K562 (cell line): ENCODE results near the gene INMT. TPM values are rescaled to one million over a fixed set of nuclear protein-coding genes. Genes with fewer than 3 reads are reported as not detected.

Experiments used
- ATAC-seq: fragments of 200-7000 bp; cut with Tn5 transposase; 3 replicates; pipeline ENCODE4 v1.9.1; 2020; ENCODE audit warnings: moderate library complexity
- BruUV-seq: library from RNA; stranded (reverse); fragments of 400-500 nt; replicated peaks from 2 replicates; lab custom pipeline; 2021; lab: Mats Ljungman, UMichigan
- CTCF ChIA-PET: fragments of 300-600 bp; formaldehyde crosslinking; extraction: SDS; loops from one replicate; lab custom pipeline; 2021; ENCODE audit warnings: low intra/inter-chr PET ratio; lab: Yijun Ruan, JAX
- POLR2A ChIA-PET: fragments of 300-600, 350-650 bp; sonication (Branson Sonifier 250); formaldehyde crosslinking; extraction: SDS; loops from one replicate; lab custom pipeline; 2021; ENCODE audit warnings: antibody characterized with exemption, inconsistent platforms; lab: Yijun Ruan, JAX
- DNase-seq, 4 experiments: peaks; one replicate each; pipeline versions ENCODE4 v3.0.0 to v3.0.0-alpha.2; 2011 to 2018; ENCODE audit warnings: low spot score in 3 of 4, mixed read lengths in 3 of 4; ENCODE audit errors: extremely low read depth in 1 of 4
- FAIRE-seq: peaks from 2 replicates; lab custom pipeline; 2011; peaks lifted over from hg19 to GRCh38; lab: Jason Lieb, UNC
- H2AFZ ChIP-seq: 2 replicates; pipeline ENCODE4 v1.6.0; 2011; ENCODE audit warnings: low read depth, low read length, control low read depth, inconsistent platforms
- H3K27ac ChIP-seq: fragments of 200-600 bp; 3 replicates; pipeline ENCODE4 v1.8.0; 2011; ENCODE audit warnings: low read depth, mild to moderate bottlenecking, control low read depth, inconsistent platforms, low read length, moderate library complexity, mixed read lengths; ENCODE audit errors: extremely low read depth
- H3K27me3 ChIP-seq, 2 experiments: fragments of 300-600 bp in 1 of 2; 2 replicates in 1 of 2; 3 replicates in 1 of 2; pipeline versions ENCODE4 v1.6.0 to v1.8.0; 2011; ENCODE audit warnings: inconsistent platforms in 2 of 2, low read length in 2 of 2, mild to moderate bottlenecking in 1 of 2, mixed read lengths in 1 of 2, moderate library complexity in 1 of 2; ENCODE audit not compliant: control insufficient read depth in 2 of 2, insufficient read depth in 2 of 2
- H3K36me3 ChIP-seq: fragments of 300-600 bp; 3 replicates; pipeline ENCODE4 v1.8.0; 2011; ENCODE audit warnings: mild to moderate bottlenecking, low read length, inconsistent platforms; ENCODE audit not compliant: control insufficient read depth, insufficient read depth
- H3K4me1 ChIP-seq, 2 experiments: fragments of 200-600 bp in 1 of 2; replicated peaks in 1 of 2; 2 replicates in 1 of 2; 3 replicates in 1 of 2; pipeline versions ENCODE4 v1.5.1 to v1.8.0; 2011; ENCODE audit warnings: inconsistent platforms in 2 of 2, low read length in 2 of 2, mild to moderate bottlenecking in 1 of 2, mixed read lengths in 1 of 2, moderate library complexity in 1 of 2; ENCODE audit not compliant: control insufficient read depth in 2 of 2, insufficient read depth in 2 of 2
- H3K4me2 ChIP-seq: 2 replicates; pipeline ENCODE4 v1.6.1; 2011; ENCODE audit warnings: low read length, control low read depth, inconsistent platforms, mixed read lengths; ENCODE audit not compliant: insufficient read depth
- H3K4me3 ChIP-seq: fragments of 200-600 bp; sonication (generic), shearing (Covaris generic); 2 replicates; pipeline ENCODE4 v1.5.1; 2016; ENCODE audit warnings: control low read depth, inconsistent platforms
- H3K79me2 ChIP-seq: fragments of 200-600 bp; 3 replicates; pipeline ENCODE4 v1.8.0; 2011; ENCODE audit warnings: low read length, inconsistent platforms; ENCODE audit not compliant: control insufficient read depth, insufficient read depth
- H3K9ac ChIP-seq, 2 experiments: 2 replicates each; pipeline versions ENCODE4 v1.6.0 to v1.6.1; 2011; ENCODE audit warnings: low read depth in 2 of 2, low read length in 2 of 2, control low read depth in 1 of 2, inconsistent platforms in 1 of 2, mild to moderate bottlenecking in 1 of 2, mixed read lengths in 1 of 2; ENCODE audit not compliant: insufficient read depth in 1 of 2
- H3K9me1 ChIP-seq: one replicate; pipeline ENCODE4 v1.6.0; 2011; ENCODE audit warnings: inconsistent platforms, mild to moderate bottlenecking, low read length, moderate library complexity; ENCODE audit not compliant: control insufficient read depth, insufficient read depth
- H3K9me3 ChIP-seq: replicated peaks from 2 replicates; pipeline ENCODE4 v1.5.1; 2011; ENCODE audit warnings: low read depth, low read length, inconsistent platforms; ENCODE audit not compliant: control insufficient read depth, insufficient read depth
- H4K20me1 ChIP-seq: replicated peaks from 2 replicates; pipeline ENCODE4 v1.6.1; 2011; ENCODE audit warnings: low read length, inconsistent platforms, mixed read lengths; ENCODE audit not compliant: control insufficient read depth, insufficient read depth
- BRF2 ChIP-seq: IDR thresholded peaks from 3 replicates; pipeline ENCODE4 v1.6.1; 2011; ENCODE audit warnings: borderline replicate concordance, mild to moderate bottlenecking; ENCODE audit not compliant: insufficient read length, insufficient read depth
- CCNT2 ChIP-seq: IDR thresholded peaks from 2 replicates; pipeline ENCODE4 v1.6.1; 2011; ENCODE audit warnings: borderline replicate concordance, low read depth, mild to moderate bottlenecking, moderate library complexity, mixed read lengths, low read length; ENCODE audit not compliant: insufficient read length; ENCODE audit errors: extremely low read depth
- ETV6 ChIP-seq, 3 experiments: fragments of 150-350 bp in 1 of 3; sonication (generic) in 1 of 3; formaldehyde crosslinking in 1 of 3; IDR thresholded peaks; 2 replicates each; pipeline versions ENCODE4 v1.6.1 to v1.8.0; 2014 to 2022; ENCODE audit warnings: borderline replicate concordance in 2 of 3, low read depth in 2 of 3, antibody characterized with exemption in 1 of 3, low read length in 1 of 3, mild to moderate bottlenecking in 1 of 3, missing genetic modification reagents in 1 of 3
- SMAD3 ChIP-seq: fragments of 450-650 bp; formaldehyde crosslinking; conservative IDR thresholded peaks from 2 replicates; pipeline ENCODE4 v1.4.0; 2020; ENCODE audit warnings: mild to moderate bottlenecking
- ZNF431 ChIP-seq: sonication (generic); formaldehyde crosslinking; IDR thresholded peaks from 2 replicates; pipeline ENCODE4 v1.8.0; 2022; ENCODE audit warnings: mild to moderate bottlenecking, missing genetic modification reagents
- ZNF445 ChIP-seq: fragments of 250-450 bp; sonication (Bioruptor Pico); IDR thresholded peaks from 2 replicates; pipeline ENCODE4 v1.4.0; 2020; ENCODE audit warnings: low read depth, mild to moderate bottlenecking, moderate library complexity
- ZNF644 ChIP-seq: fragments of 200-800 bp; sonication (Bioruptor generic); IDR thresholded peaks from 2 replicates; pipeline ENCODE4 v1.6.1; 2016; ENCODE audit warnings: low read depth, missing genetic modification characterization, missing compliant biosample characterization
- ZSCAN32 ChIP-seq: fragments of 450-650 bp; formaldehyde crosslinking; IDR thresholded peaks from 2 replicates; pipeline ENCODE4 v1.4.0; 2020; ENCODE audit warnings: mild to moderate bottlenecking, moderate library complexity
- WGBS: fragments of 100-300 bp; shearing (Covaris generic); methylation state at CpG from one replicate; pipeline ENCODE4 v1.1.6; 2016; ENCODE audit warnings: low coverage, mixed read lengths; ENCODE audit not compliant: insufficient coverage; ENCODE audit errors: missing lambda C conversion rate; 5-methylcytosine and 5-hydroxymethylcytosine counted together
- in situ Hi-C: fragments of 300-500 bp; cut with MboI; formaldehyde crosslinking; loops from 4 replicates; pipeline ENCODE4 v1.15.0; 2018; ENCODE audit warnings: inconsistent platforms, mixed read lengths
- intact Hi-C: fragments of 100-400 bp; cut with micrococcal nuclease; formaldehyde crosslinking; loops from 2 replicates; pipeline ENCODE4 v1.14.2; 2022
- polyA plus RNA-seq, 8 experiments: library from polyadenylated mRNA; depleted of rRNA in 4 of 8; stranded (reverse) in 5 of 8; unstranded in 3 of 8; fragments of >200 nt; fragmentation: Nextera tagmentation in 2 of 8; fragmentation: Illumina TruSeq in 1 of 8; extraction: Ambion mirVana in 2 of 8; extraction: Trizol in 1 of 8; gene quantifications; 2 replicates each; pipeline versions ENCODE4 v1.2.1 to v1.2.3, GENCODE V29; 2011 to 2014; ENCODE audit warnings: inconsistent platforms in 1 of 8, missing spikeins in 1 of 8
- total RNA-seq, 7 experiments: library from RNA; depleted of rRNA in 6 of 7; stranded (reverse); fragments of >200 nt in 6 of 7; fragmentation: Illumina TruSeq in 2 of 7; extraction: Trizol in 2 of 7; gene quantifications; 2 replicates each; pipeline versions ENCODE4 v1.2.1 to v1.2.3, GENCODE V29; 2011 to 2021; ENCODE audit warnings: low replicate concordance in 1 of 7
- TF ChIP-seq, protein P1 (sequence below), 3 experiments: fragments of 200-800 bp in 1 of 3; sonication (Bioruptor generic) in 1 of 3; sonication (generic) in 1 of 3; formaldehyde crosslinking in 1 of 3; IDR thresholded peaks; 2 replicates each; pipeline versions ENCODE4 v1.6.1 to v1.8.0; 2016 to 2022; ENCODE audit warnings: mild to moderate bottlenecking in 2 of 3, missing compliant biosample characterization in 2 of 3, missing genetic modification characterization in 2 of 3, missing genetic modification reagents in 1 of 3
- TF ChIP-seq, protein P2 (sequence below): fragments of 250-450 bp; sonication (Bioruptor Pico); IDR thresholded peaks from 2 replicates; pipeline ENCODE4 v1.4.0; 2020; ENCODE audit warnings: mild to moderate bottlenecking, moderate library complexity, borderline replicate concordance
- TF ChIP-seq, protein P3 (sequence below): fragments of 450-650 bp; IDR thresholded peaks from 2 replicates; pipeline ENCODE4 v1.6.1; 2016; ENCODE audit warnings: borderline replicate concordance

INMT gene
- total and polyA plus RNA-seq, 9 of the 15 experiments (the other 6 are each of a cell fraction or from before 2014, with no cell fraction given): 0.04 to 0.27 TPM; not detected in 7

DNA sequence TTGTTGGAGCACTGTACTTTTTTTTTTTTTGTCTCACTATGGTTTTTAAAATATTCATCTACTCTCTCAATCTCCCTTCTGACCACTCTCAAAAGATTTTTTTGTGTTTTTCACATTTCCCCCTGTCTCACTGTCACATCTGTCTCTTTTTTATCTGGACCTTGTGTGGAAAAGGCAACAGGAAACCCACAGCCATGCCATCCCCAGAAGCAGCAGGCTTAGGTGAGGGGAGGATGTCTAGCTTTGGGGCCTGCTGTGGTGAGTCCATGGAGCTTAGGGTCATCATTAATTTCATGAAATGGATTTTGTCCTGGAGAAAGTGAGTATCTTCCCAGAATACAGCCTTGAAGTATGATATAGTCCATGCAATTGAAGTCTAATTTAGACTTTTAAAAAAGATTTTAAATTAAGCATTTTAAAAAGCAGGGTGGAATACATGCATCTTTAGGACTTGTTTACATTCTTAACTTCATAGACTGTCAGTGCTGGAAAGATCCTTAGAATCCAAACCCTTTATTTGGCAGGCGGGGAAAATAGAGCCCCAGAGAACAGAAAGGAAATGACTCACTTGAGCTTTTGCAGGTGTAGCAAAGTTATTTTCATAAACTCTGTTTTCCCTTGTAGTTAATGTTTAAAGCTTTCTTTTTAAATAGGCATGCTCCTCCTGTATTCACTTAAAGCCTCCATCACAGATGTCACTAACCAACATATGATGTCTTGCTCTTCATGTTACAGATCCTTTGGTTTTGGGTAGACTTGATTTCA is 44.4 kb downstream of the INMT start:
- ChIA-PET CTCF (interaction anchor here (0.6 to 0.7 kb wide), 2 partner anchors 28 to 95 kb away, joined by 3 to 4 read pairs; no protein-coding TSS in a partner anchor), POLR2A (interaction anchor here (0.6 to 1.5 kb wide), 6 partner anchors 9 to 177 kb away, joined by 3 to 6 read pairs (median 3); partner anchors contain the start of gene INMT)
- H3K36me3 ChIP-seq: peaks cover 68% of the 10 kb centered on the region; the same call in 2 of the 3 replicates
- H3K27ac ChIP-seq: no peak overlapping the region
- no peaks in the 10 kb centered on the region for H3K27me3 ChIP-seq
- no peak for FAIRE-seq
- no peak for DNase-seq
- 0 out of 2 replicates have a peak, but pooled peaks cover 5% of the 10 kb centered on the region for H4K20me1 ChIP-seq
- TF ChIP-seq SMAD3 (CRISPR knock-in tag) (no peak), ZNF431 (CRISPR knock-in tag) (no peak), BRF2 (no peak), ZNF644 (tag) (no peak), ZNF445 (CRISPR knock-in tag) (no peak), ZSCAN32 (CRISPR knock-in tag) (no peak), CCNT2 (no peak), ETV6 (IDR thresholded peaks at IDR 0.05; ENCODE audit: borderline replicate concordance in 1 of 2, low read depth in 2 of 2, low read length in 1 of 2) (no peak), ETV6 (CRISPR knock-in tag; IDR thresholded peaks at IDR 0.05; ENCODE audit: borderline replicate concordance) (no peak)
- TF ChIP-seq, protein P1, sequence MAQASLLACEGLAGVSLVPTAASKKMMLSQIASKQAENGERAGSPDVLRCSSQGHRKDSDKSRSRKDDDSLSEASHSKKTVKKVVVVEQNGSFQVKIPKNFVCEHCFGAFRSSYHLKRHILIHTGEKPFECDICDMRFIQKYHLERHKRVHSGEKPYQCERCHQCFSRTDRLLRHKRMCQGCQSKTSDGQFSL (CRISPR knock-in tag; IDR thresholded peaks at IDR 0.05): no peak
- TF ChIP-seq, protein P1 (tag; IDR thresholded peaks at IDR 0.05): no peak
- TF ChIP-seq, protein P2, sequence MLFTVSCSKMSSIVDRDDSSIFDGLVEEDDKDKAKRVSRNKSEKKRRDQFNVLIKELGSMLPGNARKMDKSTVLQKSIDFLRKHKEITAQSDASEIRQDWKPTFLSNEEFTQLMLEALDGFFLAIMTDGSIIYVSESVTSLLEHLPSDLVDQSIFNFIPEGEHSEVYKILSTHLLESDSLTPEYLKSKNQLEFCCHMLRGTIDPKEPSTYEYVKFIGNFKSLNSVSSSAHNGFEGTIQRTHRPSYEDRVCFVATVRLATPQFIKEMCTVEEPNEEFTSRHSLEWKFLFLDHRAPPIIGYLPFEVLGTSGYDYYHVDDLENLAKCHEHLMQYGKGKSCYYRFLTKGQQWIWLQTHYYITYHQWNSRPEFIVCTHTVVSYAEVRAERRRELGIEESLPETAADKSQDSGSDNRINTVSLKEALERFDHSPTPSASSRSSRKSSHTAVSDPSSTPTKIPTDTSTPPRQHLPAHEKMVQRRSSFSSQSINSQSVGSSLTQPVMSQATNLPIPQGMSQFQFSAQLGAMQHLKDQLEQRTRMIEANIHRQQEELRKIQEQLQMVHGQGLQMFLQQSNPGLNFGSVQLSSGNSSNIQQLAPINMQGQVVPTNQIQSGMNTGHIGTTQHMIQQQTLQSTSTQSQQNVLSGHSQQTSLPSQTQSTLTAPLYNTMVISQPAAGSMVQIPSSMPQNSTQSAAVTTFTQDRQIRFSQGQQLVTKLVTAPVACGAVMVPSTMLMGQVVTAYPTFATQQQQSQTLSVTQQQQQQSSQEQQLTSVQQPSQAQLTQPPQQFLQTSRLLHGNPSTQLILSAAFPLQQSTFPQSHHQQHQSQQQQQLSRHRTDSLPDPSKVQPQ (CRISPR knock-in tag): no peak
- TF ChIP-seq, protein P3, sequence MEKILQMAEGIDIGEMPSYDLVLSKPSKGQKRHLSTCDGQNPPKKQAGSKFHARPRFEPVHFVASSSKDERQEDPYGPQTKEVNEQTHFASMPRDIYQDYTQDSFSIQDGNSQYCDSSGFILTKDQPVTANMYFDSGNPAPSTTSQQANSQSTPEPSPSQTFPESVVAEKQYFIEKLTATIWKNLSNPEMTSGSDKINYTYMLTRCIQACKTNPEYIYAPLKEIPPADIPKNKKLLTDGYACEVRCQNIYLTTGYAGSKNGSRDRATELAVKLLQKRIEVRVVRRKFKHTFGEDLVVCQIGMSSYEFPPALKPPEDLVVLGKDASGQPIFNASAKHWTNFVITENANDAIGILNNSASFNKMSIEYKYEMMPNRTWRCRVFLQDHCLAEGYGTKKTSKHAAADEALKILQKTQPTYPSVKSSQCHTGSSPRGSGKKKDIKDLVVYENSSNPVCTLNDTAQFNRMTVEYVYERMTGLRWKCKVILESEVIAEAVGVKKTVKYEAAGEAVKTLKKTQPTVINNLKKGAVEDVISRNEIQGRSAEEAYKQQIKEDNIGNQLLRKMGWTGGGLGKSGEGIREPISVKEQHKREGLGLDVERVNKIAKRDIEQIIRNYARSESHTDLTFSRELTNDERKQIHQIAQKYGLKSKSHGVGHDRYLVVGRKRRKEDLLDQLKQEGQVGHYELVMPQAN: no peak
- no peak for ATAC-seq
- in situ Hi-C loops (no loop called here), intact Hi-C loops (no loop called here)
- no peak overlapping the region for H2AFZ ChIP-seq
- H3K9me3 ChIP-seq: no peaks in the 10 kb centered on the region
- 0 out of 5 replicates have a peak, but pooled peaks cover 0 to 1% of the 10 kb centered on the region in 2 experiments for H3K4me1 ChIP-seq
- H3K79me2 ChIP-seq: no peaks in the 10 kb centered on the region
- 100% methylated on average over 1 of the region's 1 CpG for WGBS
- H3K9ac ChIP-seq: no peak overlapping the region
- H3K4me3 ChIP-seq: no peak overlapping the region
- no peak overlapping the region for H3K4me2 ChIP-seq
- no peaks in the 10 kb centered on the region for H3K9me1 ChIP-seq
- BruUV-seq: no TSS peak
